Activated B cell treated with CpG ODN at 0.5 μM for 24 hours (primary cell): ENCODE measurements around the gene LMOD1. TPM values are rescaled to one million over a fixed set of nuclear protein-coding genes. Genes with fewer than 3 reads are reported as not detected.

Source experiments
- ATAC-seq: fragments of 200-7000 bp; cut with Tn5 transposase; one replicate; pipeline ENCODE4 v1.10.0; 2021; ENCODE audit warnings: low read depth, mild to moderate bottlenecking, moderate library complexity
- CTCF ChIA-PET: fragments of 350-600 bp; sonication (Branson Sonifier 250); formaldehyde crosslinking; loops from one replicate; lab custom pipeline; 2021; ENCODE audit warnings: antibody characterized with exemption; lab: Charles Lee
- POLR2A ChIA-PET: fragments of 350-600 bp; sonication (Branson Sonifier 250); formaldehyde crosslinking; loops from one replicate; lab custom pipeline; 2021; ENCODE audit warnings: antibody characterized with exemption; lab: Charles Lee
- DNase-seq: peaks from one replicate; pipeline ENCODE4 v3.0.0; 2022
- H3K27ac Mint-ChIP-seq: one replicate; pipeline ENCODE4 v1.8.0; 2020; ENCODE audit warnings: mixed read lengths
- H3K27me3 Mint-ChIP-seq: one replicate; pipeline ENCODE4 v1.8.0; 2021; ENCODE audit warnings: mixed read lengths
- H3K36me3 Mint-ChIP-seq: one replicate; pipeline ENCODE4 v1.8.0; 2021; ENCODE audit warnings: low read depth, mixed read lengths
- H3K4me1 Mint-ChIP-seq: one replicate; pipeline ENCODE4 v1.8.0; 2021; ENCODE audit warnings: mixed read lengths
- H3K4me3 Mint-ChIP-seq: one replicate; pipeline ENCODE4 v1.8.0; 2020; ENCODE audit warnings: mild to moderate bottlenecking, mixed read lengths
- H3K9me3 Mint-ChIP-seq: one replicate; pipeline ENCODE4 v1.8.0; 2020; ENCODE audit warnings: mixed read lengths
- CTCF ChIP-seq: fragments of 200-600 bp; IDR thresholded peaks from one replicate; pipeline ENCODE4 v1.8.0; 2022; ENCODE audit warnings: antibody characterized with exemption, mild to moderate bottlenecking
- intact Hi-C: fragments of 100-400 bp; cut with micrococcal nuclease; formaldehyde crosslinking; loops from one replicate; pipeline ENCODE4 v1.15.1; 2024
- total RNA-seq: library from RNA; stranded (reverse); gene quantifications from 2 replicates; pipeline ENCODE4 v1.2.3, GENCODE V29; 2022

Gene LMOD1
- not detected in 2 replicates for total RNA-seq

GRCh38 chr1:201946224-201946908, at the start of gene LMOD1:
TSS of gene LMOD1 (minus strand) at chr1:201946548. CDS start at chr1:201946340, 208 bp downstream.
- POLR2A ChIA-PET = interaction anchor here (1.1 to 1.5 kb wide), 2 partner anchors 9 to 35 kb away, joined by 3 to 7 read pairs; partner anchors contain the start of gene TIMM17A
- CTCF ChIA-PET = no interaction called here
- peaks cover 11% of the 10 kb centered on the region for H3K4me1 Mint-ChIP-seq
- H3K27ac Mint-ChIP-seq = no peak within 1 kb of the TSS
- DNase-seq = no peak
- ATAC-seq = peak; percentile 40
- H3K36me3 Mint-ChIP-seq = no peaks in the 10 kb centered on the region
- TF ChIP-seq CTCF = no peak
- H3K9me3 Mint-ChIP-seq = no peaks in the 10 kb centered on the region
- intact Hi-C loops = no loop called here
- H3K27me3 Mint-ChIP-seq = peaks cover 42% of the 10 kb centered on the region
- peak within 1 kb of the TSS; percentile 68 for H3K4me3 Mint-ChIP-seq

- DNase-seq (no peak), ATAC-seq (no peak)
- no peaks in the 10 kb centered on the region for H3K27me3 Mint-ChIP-seq
- H3K36me3 Mint-ChIP-seq = peaks cover 58% of the 10 kb centered on the region
- no peaks in the 10 kb centered on the region for H3K4me1 Mint-ChIP-seq
- no peak overlapping the region for H3K4me3 Mint-ChIP-seq
- H3K27ac Mint-ChIP-seq = no peak overlapping the region
- ChIA-PET CTCF (no interaction called here), POLR2A (no interaction called here)
- H3K9me3 Mint-ChIP-seq = no peaks in the 10 kb centered on the region
- no peak for TF ChIP-seq CTCF
- intact Hi-C loops = no loop called here
These were observed 44.1 kb upstream of the LMOD1 start for GRCh38 chr1:201990427-201990826.

GRCh38 chr1:201989354-201990128, 43.2 kb upstream of the LMOD1 start:
- CTCF ChIA-PET = interaction anchor here (1.0 kb wide), 1 partner anchor 112 kb away, joined by 3 read pairs; no protein-coding TSS in a partner anchor
- intact Hi-C loops = no loop called here
- Mint-ChIP-seq H3K4me3 (no peak overlapping the region), H3K9me3 (no peaks in the 10 kb centered on the region), H3K27ac (no peak overlapping the region), H3K27me3 (no peaks in the 10 kb centered on the region), H3K4me1 (no peaks in the 10 kb centered on the region), H3K36me3 (peaks cover 54% of the 10 kb centered on the region)
- DNase-seq = no peak
- no peak for ATAC-seq
- TF ChIP-seq CTCF = no peak
- POLR2A ChIA-PET = no interaction called here

- intact Hi-C loops = no loop called here
- no peak for ATAC-seq
- H3K27ac Mint-ChIP-seq = no peak overlapping the region
- H3K4me1 Mint-ChIP-seq = peaks cover 6% of the 10 kb centered on the region
- no peak for TF ChIP-seq CTCF
- no peaks in the 10 kb centered on the region for H3K9me3 Mint-ChIP-seq
- H3K36me3 Mint-ChIP-seq = peaks cover 45% of the 10 kb centered on the region
- CTCF ChIA-PET = interaction anchor here (0.7 to 1.2 kb wide), 3 partner anchors 11 to 111 kb away, joined by 3 read pairs; no protein-coding TSS in a partner anchor
- no peak overlapping the region for H3K4me3 Mint-ChIP-seq
- POLR2A ChIA-PET = interaction anchor here (0.6 to 1.4 kb wide), 2 partner anchors 11 to 44 kb away, joined by 3 to 7 read pairs; no protein-coding TSS in a partner anchor
- H3K27me3 Mint-ChIP-seq = no peaks in the 10 kb centered on the region
- DNase-seq = no peak
These were observed 42.3 kb upstream of the LMOD1 start for GRCh38 chr1:201988601-201989000.

GRCh38 chr1:201985355-201985754, 39.0 kb upstream of the LMOD1 start:
- Mint-ChIP-seq H3K36me3 (peaks cover 25% of the 10 kb centered on the region), H3K4me1 (peaks cover 19% of the 10 kb centered on the region), H3K27me3 (no peaks in the 10 kb centered on the region), H3K27ac (no peak overlapping the region), H3K4me3 (no peak overlapping the region), H3K9me3 (no peaks in the 10 kb centered on the region)
- DNase-seq (no peak), ATAC-seq (no peak)
- ChIA-PET CTCF (interaction anchor here (1.3 kb wide), 1 partner anchor 89 kb away, joined by 3 read pairs; no protein-coding TSS in a partner anchor), POLR2A (no interaction called here)
- intact Hi-C loops = no loop called here
- no peak for TF ChIP-seq CTCF
